Measurements from ENCODE around the gene SLC25A29. TPM values are rescaled to one million over a fixed set of nuclear protein-coding genes. Genes with fewer than 3 reads are reported as not detected.

The SLC25A29 gene
- total RNA-seq, 4 donors from 2014 or later: 92.2 to 276 (median 173) TPM

DNA sequence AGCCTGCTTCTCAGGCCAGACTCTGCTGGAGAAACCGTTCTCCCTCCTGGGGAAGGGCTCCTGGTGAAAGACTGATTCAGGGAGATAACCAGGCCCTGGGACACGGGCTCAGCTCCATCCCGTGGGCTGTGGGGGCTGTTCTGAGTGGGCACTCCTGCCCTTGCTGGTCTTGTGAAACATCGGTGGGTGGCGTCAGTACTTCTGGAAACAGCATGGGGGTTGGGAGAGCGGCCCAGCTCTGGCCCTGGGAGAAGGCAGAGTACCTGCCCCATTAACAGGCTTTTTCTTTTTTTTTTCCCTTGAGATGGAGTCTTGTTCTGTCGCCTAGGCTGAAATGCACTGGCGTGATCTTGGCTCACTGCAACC, 17.7 kb upstream of the SLC25A29 start:
- no peak overlapping the region for H3K27ac ChIP-seq
- WGBS, 2 donors: 83 to 84% methylated on average over 8 of the region's 8 CpGs
- no peak overlapping the region for H3K4me3 ChIP-seq
- no peaks in the 10 kb centered on the region for H3K4me1 ChIP-seq
- DNase-seq (ENCODE audit: low spot score in 2 of 2): no peak
- no peak for TF ChIP-seq CTCF (IDR thresholded peaks at IDR 0.05)
- TF ChIP-seq EP300 (IDR thresholded peaks at IDR 0.05): no peak
- no peak for TF ChIP-seq POLR2A (IDR thresholded peaks at IDR 0.05)
- no peaks in the 10 kb centered on the region for H3K36me3 ChIP-seq
- no peaks in the 10 kb centered on the region for H3K9me3 ChIP-seq
- no peaks in the 10 kb centered on the region for H3K27me3 ChIP-seq

DNA sequence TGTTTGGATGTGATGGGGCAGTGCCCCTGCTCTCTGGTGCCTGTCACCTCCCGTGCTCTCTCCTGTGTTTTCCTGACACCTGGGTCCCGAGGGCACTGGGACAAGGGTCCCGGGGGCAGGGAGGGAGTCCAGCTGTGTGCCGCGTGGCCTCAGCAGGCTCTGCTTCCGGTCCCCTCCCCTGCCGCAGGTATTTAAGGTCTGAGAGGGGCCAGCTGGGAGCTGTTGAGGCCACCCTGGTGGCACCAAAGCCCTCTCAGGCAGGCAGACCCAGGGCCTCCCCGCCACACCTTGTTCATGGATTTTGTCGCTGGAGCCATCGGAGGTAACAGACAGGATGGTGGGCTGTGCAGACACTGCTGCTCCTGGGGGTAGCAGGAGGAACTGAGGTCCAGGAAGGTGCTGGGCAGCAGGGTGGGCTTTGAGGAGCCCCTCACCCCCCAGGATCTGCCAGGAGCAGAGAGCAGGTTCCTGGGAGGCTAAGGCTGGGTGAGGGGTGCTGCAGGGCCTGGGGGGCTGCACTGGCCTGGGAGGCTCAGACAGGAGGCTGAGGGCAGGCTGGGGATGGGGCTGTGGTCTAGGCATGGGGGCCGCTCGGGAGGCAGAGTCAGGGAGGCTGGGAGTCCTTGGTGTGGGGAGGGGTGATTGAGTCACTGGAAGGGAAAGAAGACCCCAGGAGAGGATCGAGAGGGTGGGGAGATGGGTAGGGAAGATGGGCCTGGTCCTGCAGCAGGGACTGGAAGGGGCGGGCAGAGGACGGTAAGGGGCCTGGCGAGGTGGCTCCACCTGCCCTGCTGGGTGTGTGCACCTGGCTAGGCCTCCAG, 17.1 kb upstream of the SLC25A29 start, which contains the start of gene SLC25A47:
Gene SLC25A47, plus strand, starts transcription at position 219 of the 821 bp plus-strand sequence. Its CDS starts 76 bp downstream, at position 295.
- Histone ChIP-seq H3K4me1 (peaks cover 0 to 4% (median 0%) of the 10 kb centered on the region in 4 donors), H3K27ac (no peak within 1 kb of the TSS), H3K27me3 (no peaks in the 10 kb centered on the region), H3K36me3 (no peaks in the 10 kb centered on the region), H3K9me3 (no peaks in the 10 kb centered on the region), H3K4me3 (no peak within 1 kb of the TSS)
- no peak for TF ChIP-seq POLR2A (IDR thresholded peaks at IDR 0.05)
- no peak for TF ChIP-seq EP300 (IDR thresholded peaks at IDR 0.05)
- TF ChIP-seq CTCF (IDR thresholded peaks at IDR 0.05): no peak
- DNase-seq (ENCODE audit: low spot score in 2 of 2): no peak
- 84 to 90% methylated on average over 14 to 15 of the region's 16 CpGs for whole genome bisulfite sequencing, 2 donors

DNA sequence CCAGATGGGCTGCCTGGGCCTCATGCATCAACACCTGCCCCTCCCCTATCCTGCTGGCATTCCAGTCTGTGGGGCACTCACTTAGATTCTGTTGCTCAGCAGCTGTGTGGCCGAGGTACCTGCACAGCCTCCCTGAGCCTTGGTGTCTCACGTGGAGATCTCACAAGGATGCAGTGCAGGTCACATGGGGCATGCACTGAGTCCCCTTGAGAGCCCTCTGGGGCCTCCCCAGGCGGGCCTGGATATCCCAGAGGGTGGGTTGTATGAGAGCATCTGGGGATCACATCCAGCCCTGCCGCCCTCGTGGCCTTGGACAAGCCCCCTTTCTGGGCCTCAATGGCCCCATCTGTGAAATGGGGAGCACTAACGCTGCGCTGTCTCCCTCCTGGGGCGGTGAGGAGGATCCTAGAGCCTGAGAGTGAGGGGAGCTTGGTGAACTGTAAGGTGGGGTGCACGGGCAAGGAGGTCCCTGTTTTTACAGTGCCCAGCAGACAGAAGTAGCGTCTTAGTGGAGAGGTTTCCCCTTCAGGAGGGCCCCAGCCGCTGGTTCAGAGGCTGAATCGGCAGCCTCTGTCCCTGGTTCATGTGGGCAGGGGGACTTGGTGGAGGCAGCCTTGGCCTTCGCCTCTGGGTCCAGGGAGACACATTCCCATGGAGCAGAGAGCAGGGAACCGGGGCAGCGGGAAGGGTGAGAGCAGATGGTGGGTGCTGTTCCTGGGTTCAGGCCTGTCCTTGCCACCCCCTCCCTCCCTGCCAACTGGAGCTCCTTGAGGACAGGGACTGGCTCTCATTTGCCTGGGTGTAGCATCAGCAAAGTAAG, 16.1 kb upstream of the SLC25A29 start:
- no peak for TF ChIP-seq CTCF (IDR thresholded peaks at IDR 0.05)
- TF ChIP-seq POLR2A (IDR thresholded peaks at IDR 0.05): no peak
- TF ChIP-seq EP300 (IDR thresholded peaks at IDR 0.05): no peak
- Histone ChIP-seq H3K4me3 (no peak overlapping the region), H3K36me3 (no peaks in the 10 kb centered on the region), H3K4me1 (peaks cover 0 to 12% (median 0%) of the 10 kb centered on the region in 4 donors), H3K9me3 (no peaks in the 10 kb centered on the region), H3K27ac (no peak overlapping the region), H3K27me3 (no peaks in the 10 kb centered on the region)
- 79 to 87% methylated on average over 10 to 15 of the region's 15 CpGs for WGBS, 2 donors
- DNase-seq (ENCODE audit: low spot score in 2 of 2): no peak

DNA sequence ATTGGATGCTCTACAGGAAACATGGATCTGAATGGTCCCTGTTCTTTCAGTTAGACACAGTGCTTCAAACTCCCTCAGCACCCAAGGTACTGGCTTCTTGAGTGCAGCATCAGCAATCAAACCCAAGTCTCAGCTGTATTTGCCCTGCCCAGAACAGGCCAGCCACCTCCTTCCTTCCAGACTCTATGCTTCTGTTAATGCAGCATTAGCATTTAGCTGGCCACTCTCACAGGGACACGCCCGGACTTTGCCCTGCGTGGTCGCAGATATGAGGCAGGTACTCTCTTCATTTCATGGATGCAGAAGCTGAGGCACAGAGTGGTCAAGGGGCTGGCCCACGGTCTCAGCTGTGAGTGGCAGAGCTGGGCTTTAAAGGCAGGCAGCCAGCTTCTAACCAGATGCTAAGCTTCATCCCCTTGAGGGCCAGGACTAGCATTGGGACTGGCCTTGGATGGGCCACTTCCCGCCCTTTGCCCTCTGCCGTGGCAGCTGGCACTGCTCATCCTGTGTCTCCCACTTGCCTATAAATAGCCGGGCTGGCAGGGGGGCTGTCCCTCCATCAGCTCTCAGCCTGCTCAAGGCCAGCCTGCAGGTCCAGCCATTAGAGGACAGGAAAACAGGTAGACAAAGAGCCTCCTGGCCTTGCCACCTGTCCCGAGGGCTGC, 15.4 kb upstream of the SLC25A29 start:
- 80 to 84% methylated on average over 8 to 9 of the region's 9 CpGs for WGBS, 2 donors
- Histone ChIP-seq H3K9me3 (no peaks in the 10 kb centered on the region), H3K4me1 (peaks cover 0 to 12% (median 0%) of the 10 kb centered on the region in 4 donors), H3K4me3 (no peak overlapping the region), H3K36me3 (no peaks in the 10 kb centered on the region), H3K27ac (no peak overlapping the region), H3K27me3 (no peaks in the 10 kb centered on the region)
- no peak for DNase-seq (ENCODE audit: low spot score in 2 of 2)
- TF ChIP-seq POLR2A (IDR thresholded peaks at IDR 0.05) (no peak), CTCF (IDR thresholded peaks at IDR 0.05) (no peak), EP300 (IDR thresholded peaks at IDR 0.05) (no peak)
